ENCODE measurements around the gene CNKSR3. TPM values are rescaled to one million over a fixed set of nuclear protein-coding genes. Genes with fewer than 3 reads are reported as not detected.

CNKSR3 gene
- total RNA-seq, 4 donors from 2014 or later, result 7.6 to 29.6 (median 12.4) TPM

GRCh38 chr6:154367839-154368695 lies 142.4 kb downstream of the CNKSR3 start:
- intact Hi-C loops (cut with DNase I; ENCODE audit: low total_unique reads), result no loop called here
- no peak overlapping the region for H3K4me3 ChIP-seq
- no peak overlapping the region for H3K27ac ChIP-seq
- H3K4me1 ChIP-seq, result no peaks in the 10 kb centered on the region
- no peaks in the 10 kb centered on the region for H3K9me3 ChIP-seq
- DNase-seq, result no peak
- TF ChIP-seq CTCF (IDR thresholded peaks at IDR 0.05) (no peak), POLR2A (IDR thresholded peaks at IDR 0.05) (no peak)
- H3K27me3 ChIP-seq, result no peaks in the 10 kb centered on the region
- no peaks in the 10 kb centered on the region for H3K36me3 ChIP-seq

- Histone ChIP-seq H3K4me3 (no peak overlapping the region), H3K36me3 (no peaks in the 10 kb centered on the region), H3K27me3 (no peaks in the 10 kb centered on the region), H3K9me3 (no peaks in the 10 kb centered on the region), H3K4me1 (no peaks in the 10 kb centered on the region), H3K27ac (no peak overlapping the region)
- DNase-seq, result no peak
- intact Hi-C loops (cut with DNase I; ENCODE audit: low total_unique reads), result no loop called here
- TF ChIP-seq POLR2A (IDR thresholded peaks at IDR 0.05) (no peak), CTCF (IDR thresholded peaks at IDR 0.05) (no peak)
Observed at GRCh38 chr6:154367336-154367735, 143.1 kb downstream of the CNKSR3 start.

GRCh38 chr6:154363821-154364220 lies 146.7 kb downstream of the CNKSR3 start:
- H3K4me3 ChIP-seq, result no peak overlapping the region
- intact Hi-C loops (cut with DNase I; ENCODE audit: low total_unique reads), result no loop called here
- TF ChIP-seq POLR2A (IDR thresholded peaks at IDR 0.05) (no peak), CTCF (IDR thresholded peaks at IDR 0.05) (no peak)
- no peak for DNase-seq
- no peaks in the 10 kb centered on the region for H3K4me1 ChIP-seq
- no peak overlapping the region for H3K27ac ChIP-seq
- H3K27me3 ChIP-seq, result no peaks in the 10 kb centered on the region
- H3K36me3 ChIP-seq, result no peaks in the 10 kb centered on the region
- H3K9me3 ChIP-seq, result no peaks in the 10 kb centered on the region

- TF ChIP-seq POLR2A (IDR thresholded peaks at IDR 0.05) (no peak), CTCF (IDR thresholded peaks at IDR 0.05) (no peak)
- no peak overlapping the region for H3K27ac ChIP-seq
- H3K4me1 ChIP-seq, result no peaks in the 10 kb centered on the region
- no peaks in the 10 kb centered on the region for H3K9me3 ChIP-seq
- intact Hi-C loops (cut with DNase I; ENCODE audit: low total_unique reads), result no loop called here
- no peaks in the 10 kb centered on the region for H3K27me3 ChIP-seq
- DNase-seq, result no peak
- no peaks in the 10 kb centered on the region for H3K36me3 ChIP-seq
- H3K4me3 ChIP-seq, result no peak overlapping the region
Observed at GRCh38 chr6:154361476-154361875, 149.0 kb downstream of the CNKSR3 start.

GRCh38 chr6:154360476-154360875 lies 150.0 kb downstream of the CNKSR3 start:
- TF ChIP-seq POLR2A (IDR thresholded peaks at IDR 0.05), result no peak
- TF ChIP-seq CTCF (IDR thresholded peaks at IDR 0.05), result no peak
- H3K9me3 ChIP-seq, result no peaks in the 10 kb centered on the region
- H3K36me3 ChIP-seq, result no peaks in the 10 kb centered on the region
- H3K27ac ChIP-seq, result no peak overlapping the region
- no peak overlapping the region for H3K4me3 ChIP-seq
- DNase-seq, result no peak
- H3K4me1 ChIP-seq, result no peaks in the 10 kb centered on the region
- no peaks in the 10 kb centered on the region for H3K27me3 ChIP-seq
- intact Hi-C loops (cut with DNase I; ENCODE audit: low total_unique reads), result no loop called here

Measured in uterus (tissue), 4 donors.